ENCODE results near the gene NYAP2.

DNA sequence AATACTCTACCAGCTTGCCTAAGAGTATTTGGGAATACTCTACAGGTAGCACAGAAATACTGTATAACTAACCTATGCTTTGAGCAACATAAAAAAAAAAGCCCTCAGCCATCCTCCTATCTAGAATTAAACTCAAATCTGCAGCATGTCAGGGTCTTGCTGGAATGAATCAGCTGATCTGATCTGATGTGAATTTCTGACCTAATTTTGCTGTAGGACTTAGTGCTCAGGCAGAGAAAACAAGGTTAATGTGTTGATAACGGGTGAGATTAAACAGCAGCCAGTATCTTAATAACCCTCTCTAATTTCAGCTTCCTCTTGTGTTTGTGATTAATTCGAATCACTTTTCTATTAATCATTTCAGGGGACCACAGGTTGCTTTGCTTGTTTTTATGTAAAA, 16.3 kb downstream of the NYAP2 start:
- no peak for TF ChIP-seq POLR2AphosphoS5 (IDR thresholded peaks at IDR 0.05; ENCODE audit: low read depth)
- TF ChIP-seq, protein P1, sequence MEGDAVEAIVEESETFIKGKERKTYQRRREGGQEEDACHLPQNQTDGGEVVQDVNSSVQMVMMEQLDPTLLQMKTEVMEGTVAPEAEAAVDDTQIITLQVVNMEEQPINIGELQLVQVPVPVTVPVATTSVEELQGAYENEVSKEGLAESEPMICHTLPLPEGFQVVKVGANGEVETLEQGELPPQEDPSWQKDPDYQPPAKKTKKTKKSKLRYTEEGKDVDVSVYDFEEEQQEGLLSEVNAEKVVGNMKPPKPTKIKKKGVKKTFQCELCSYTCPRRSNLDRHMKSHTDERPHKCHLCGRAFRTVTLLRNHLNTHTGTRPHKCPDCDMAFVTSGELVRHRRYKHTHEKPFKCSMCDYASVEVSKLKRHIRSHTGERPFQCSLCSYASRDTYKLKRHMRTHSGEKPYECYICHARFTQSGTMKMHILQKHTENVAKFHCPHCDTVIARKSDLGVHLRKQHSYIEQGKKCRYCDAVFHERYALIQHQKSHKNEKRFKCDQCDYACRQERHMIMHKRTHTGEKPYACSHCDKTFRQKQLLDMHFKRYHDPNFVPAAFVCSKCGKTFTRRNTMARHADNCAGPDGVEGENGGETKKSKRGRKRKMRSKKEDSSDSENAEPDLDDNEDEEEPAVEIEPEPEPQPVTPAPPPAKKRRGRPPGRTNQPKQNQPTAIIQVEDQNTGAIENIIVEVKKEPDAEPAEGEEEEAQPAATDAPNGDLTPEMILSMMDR (IDR thresholded peaks at IDR 0.05; ENCODE audit: insufficient read depth, low read length), result no peak
- TF ChIP-seq, protein P2, sequence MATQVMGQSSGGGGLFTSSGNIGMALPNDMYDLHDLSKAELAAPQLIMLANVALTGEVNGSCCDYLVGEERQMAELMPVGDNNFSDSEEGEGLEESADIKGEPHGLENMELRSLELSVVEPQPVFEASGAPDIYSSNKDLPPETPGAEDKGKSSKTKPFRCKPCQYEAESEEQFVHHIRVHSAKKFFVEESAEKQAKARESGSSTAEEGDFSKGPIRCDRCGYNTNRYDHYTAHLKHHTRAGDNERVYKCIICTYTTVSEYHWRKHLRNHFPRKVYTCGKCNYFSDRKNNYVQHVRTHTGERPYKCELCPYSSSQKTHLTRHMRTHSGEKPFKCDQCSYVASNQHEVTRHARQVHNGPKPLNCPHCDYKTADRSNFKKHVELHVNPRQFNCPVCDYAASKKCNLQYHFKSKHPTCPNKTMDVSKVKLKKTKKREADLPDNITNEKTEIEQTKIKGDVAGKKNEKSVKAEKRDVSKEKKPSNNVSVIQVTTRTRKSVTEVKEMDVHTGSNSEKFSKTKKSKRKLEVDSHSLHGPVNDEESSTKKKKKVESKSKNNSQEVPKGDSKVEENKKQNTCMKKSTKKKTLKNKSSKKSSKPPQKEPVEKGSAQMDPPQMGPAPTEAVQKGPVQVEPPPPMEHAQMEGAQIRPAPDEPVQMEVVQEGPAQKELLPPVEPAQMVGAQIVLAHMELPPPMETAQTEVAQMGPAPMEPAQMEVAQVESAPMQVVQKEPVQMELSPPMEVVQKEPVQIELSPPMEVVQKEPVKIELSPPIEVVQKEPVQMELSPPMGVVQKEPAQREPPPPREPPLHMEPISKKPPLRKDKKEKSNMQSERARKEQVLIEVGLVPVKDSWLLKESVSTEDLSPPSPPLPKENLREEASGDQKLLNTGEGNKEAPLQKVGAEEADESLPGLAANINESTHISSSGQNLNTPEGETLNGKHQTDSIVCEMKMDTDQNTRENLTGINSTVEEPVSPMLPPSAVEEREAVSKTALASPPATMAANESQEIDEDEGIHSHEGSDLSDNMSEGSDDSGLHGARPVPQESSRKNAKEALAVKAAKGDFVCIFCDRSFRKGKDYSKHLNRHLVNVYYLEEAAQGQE (IDR thresholded peaks at IDR 0.05; ENCODE audit: insufficient replicate concordance, low read depth), result no peak
- no peak for TF ChIP-seq GABPA (IDR thresholded peaks at IDR 0.05; ENCODE audit: low read depth)

Data from HL-60 (cell line).